Kidney (tissue), 14 donors: ENCODE measurements around the gene HEXIM1. TPM values are rescaled to one million over a fixed set of nuclear protein-coding genes. Genes with fewer than 3 reads are reported as not detected.

Experiments used
- DNase-seq, 5 donors: peaks; one replicate each; pipeline ENCODE4 v3.0.0-alpha.2; 2013 to 2020
- FAIRE-seq: peaks from 2 replicates; lab custom pipeline; 2012; peaks lifted over from hg19 to GRCh38; lab: Jason Lieb, UNC
- H3K27ac ChIP-seq, 2 donors: one replicate each; pipeline ENCODE4 v1.7.0; 2013; ENCODE audit warnings: low read depth in 2 of 2, low read length in 2 of 2, inconsistent platforms in 1 of 2
- H3K27me3 ChIP-seq: one replicate; pipeline ENCODE4 v1.7.1; 2013; ENCODE audit warnings: low read length, inconsistent platforms; ENCODE audit not compliant: control insufficient read depth, insufficient read depth
- H3K36me3 ChIP-seq, 3 donors: one replicate each; pipeline versions ENCODE4 v1.7.0 to v1.7.1; 2013; ENCODE audit warnings: low read length in 3 of 3, control low read depth in 1 of 3, inconsistent platforms in 1 of 3; ENCODE audit not compliant: insufficient read depth in 3 of 3, control insufficient read depth in 2 of 3
- H3K4me1 ChIP-seq, 3 donors: one replicate each; pipeline versions ENCODE4 v1.7.0 to v1.7.1; 2013; ENCODE audit warnings: low read length in 3 of 3, inconsistent platforms in 1 of 3, low read depth in 1 of 3; ENCODE audit not compliant: control insufficient read depth in 2 of 3, insufficient read depth in 2 of 3
- H3K4me3 ChIP-seq, 3 donors: one replicate each; pipeline versions ENCODE4 v1.7.0 to v1.8.1; 2013; ENCODE audit warnings: low read length in 3 of 3, control low read depth in 1 of 3, inconsistent platforms in 1 of 3
- H3K9ac ChIP-seq, 3 donors: one replicate each; pipeline versions ENCODE4 v1.7.0 to v1.7.1; 2013; ENCODE audit warnings: low read length in 3 of 3, control low read depth in 1 of 3, inconsistent platforms in 1 of 3
- H3K9me3 ChIP-seq, 3 donors: one replicate each; pipeline versions ENCODE4 v1.7.0 to v1.7.1; 2013; ENCODE audit warnings: low read length in 3 of 3, control low read depth in 1 of 3, inconsistent platforms in 1 of 3; ENCODE audit not compliant: control insufficient read depth in 2 of 3, insufficient read depth in 1 of 3
- intact Hi-C: fragments of 100-400 bp; cut with DNase I; formaldehyde crosslinking; loops from one replicate; pipeline ENCODE4 v1.11.1; 2022
- polyA plus RNA-seq: library from polyadenylated mRNA; stranded (reverse); fragments of 350-450 nt; fragmentation: Illumina TruSeq; extraction: RNeasy Lipid Tissue Mini Kit (QIAGEN cat#74804); gene quantifications from one replicate; pipeline ENCODE4 v1.2.3, GENCODE V29; 2014; ENCODE audit warnings: low read depth, low replicate concordance; ENCODE audit not compliant: insufficient read depth
- total RNA-seq: library from RNA; stranded (reverse); fragmentation: NEBNext Ultra II Directional; extraction: Animal tissue kit (Norgen Biotek cat#: 25700); gene quantifications from one replicate; pipeline ENCODE4 v1.2.1, GENCODE V29; 2021
- TF ChIP-seq, protein P1 (sequence below): IDR thresholded peaks from 3 replicates; pipeline ENCODE4 v1.5.1; 2012; ENCODE audit warnings: mild to moderate bottlenecking, moderate library complexity, borderline replicate concordance; ENCODE audit not compliant: insufficient read depth; ENCODE audit errors: extremely low read depth
- donor health status: control.
- donor health status: control.
- donor health status: control.
- donor health status: control.
- donor health status: control.
- donor health status: DM: yes; HTN: yes; CAD: no.
- donor health status: Normal renal cell carcinoma (clear cell type).

HEXIM1 gene
- total and polyA plus RNA-seq, 2 donors from 2014 or later = 25.0 to 34.7 TPM

DNA sequence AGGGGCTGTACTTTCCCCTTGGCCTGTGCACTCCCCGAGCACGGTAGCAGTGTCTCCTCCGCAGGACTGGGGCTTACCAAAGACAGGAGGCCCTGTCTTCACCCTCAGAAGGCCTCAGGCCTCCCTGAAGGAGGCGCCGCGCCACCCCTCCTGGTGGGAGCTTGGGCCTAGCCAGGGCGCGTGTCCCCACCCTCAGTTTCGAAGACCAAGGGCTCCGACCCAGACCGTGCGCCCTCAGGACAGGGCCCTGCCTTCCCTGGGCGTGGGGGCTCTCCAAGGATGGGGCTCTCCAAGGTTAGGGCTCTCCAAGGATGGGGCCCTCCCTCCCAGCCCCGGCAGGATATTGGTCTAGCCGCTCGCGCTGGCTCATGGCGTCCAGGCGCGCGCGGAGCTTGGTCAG is 27.7 kb upstream of the HEXIM1 start:
- Histone ChIP-seq H3K36me3 (no peaks in the 10 kb centered on the region), H3K9me3 (no peaks in the 10 kb centered on the region), H3K4me1 (no peaks in the 10 kb centered on the region), H3K4me3 (no peak overlapping the region), H3K27ac (no peak overlapping the region), H3K9ac (no peak overlapping the region), H3K27me3 (no peaks in the 10 kb centered on the region)
- DNase-seq = no peak
- no peak for FAIRE-seq
- intact Hi-C loops = no loop called here
- TF ChIP-seq, protein P1, sequence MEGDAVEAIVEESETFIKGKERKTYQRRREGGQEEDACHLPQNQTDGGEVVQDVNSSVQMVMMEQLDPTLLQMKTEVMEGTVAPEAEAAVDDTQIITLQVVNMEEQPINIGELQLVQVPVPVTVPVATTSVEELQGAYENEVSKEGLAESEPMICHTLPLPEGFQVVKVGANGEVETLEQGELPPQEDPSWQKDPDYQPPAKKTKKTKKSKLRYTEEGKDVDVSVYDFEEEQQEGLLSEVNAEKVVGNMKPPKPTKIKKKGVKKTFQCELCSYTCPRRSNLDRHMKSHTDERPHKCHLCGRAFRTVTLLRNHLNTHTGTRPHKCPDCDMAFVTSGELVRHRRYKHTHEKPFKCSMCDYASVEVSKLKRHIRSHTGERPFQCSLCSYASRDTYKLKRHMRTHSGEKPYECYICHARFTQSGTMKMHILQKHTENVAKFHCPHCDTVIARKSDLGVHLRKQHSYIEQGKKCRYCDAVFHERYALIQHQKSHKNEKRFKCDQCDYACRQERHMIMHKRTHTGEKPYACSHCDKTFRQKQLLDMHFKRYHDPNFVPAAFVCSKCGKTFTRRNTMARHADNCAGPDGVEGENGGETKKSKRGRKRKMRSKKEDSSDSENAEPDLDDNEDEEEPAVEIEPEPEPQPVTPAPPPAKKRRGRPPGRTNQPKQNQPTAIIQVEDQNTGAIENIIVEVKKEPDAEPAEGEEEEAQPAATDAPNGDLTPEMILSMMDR = no peak

- DNase-seq (peak in 3 of 5 donors; percentile 18 to 78 (median 52)), FAIRE-seq (no peak)
Measured at GRCh38 chr17:45121055-45121454, 27.2 kb upstream of the HEXIM1 start.

GRCh38 chr17:45123076-45123770 is 25.1 kb upstream of the HEXIM1 start:
- intact Hi-C loops = no loop called here
- H3K9ac ChIP-seq = no peak overlapping the region
- H3K27ac ChIP-seq = no peak overlapping the region
- TF ChIP-seq, protein P1 = no peak
- DNase-seq (peak in 1 of 5 donors; percentile 24), FAIRE-seq (no peak)
- H3K4me1 ChIP-seq = peaks cover 0 to 12% (median 3%) of the 10 kb centered on the region in 3 donors
- no peaks in the 10 kb centered on the region for H3K36me3 ChIP-seq
- H3K9me3 ChIP-seq = no peaks in the 10 kb centered on the region
- no peaks in the 10 kb centered on the region for H3K27me3 ChIP-seq
- no peak overlapping the region for H3K4me3 ChIP-seq

More at GRCh38 chr17:45121055-45121454, 27.2 kb upstream of the HEXIM1 start:
- H3K4me1 ChIP-seq = no peaks in the 10 kb centered on the region
- no peak overlapping the region for H3K4me3 ChIP-seq
- H3K36me3 ChIP-seq = no peaks in the 10 kb centered on the region
- no peaks in the 10 kb centered on the region for H3K9me3 ChIP-seq
- no peaks in the 10 kb centered on the region for H3K27me3 ChIP-seq
- intact Hi-C loops = no loop called here
- no peak overlapping the region for H3K9ac ChIP-seq
- TF ChIP-seq, protein P1 = no peak
- no peak overlapping the region for H3K27ac ChIP-seq
